Left cardiac atrium (tissue), 4 donors: ENCODE measurements around the gene CFTR. TPM values are rescaled to one million over a fixed set of nuclear protein-coding genes. Genes with fewer than 3 reads are reported as not detected.

ENCODE experiments used
- ATAC-seq, 2 donors: fragments of 200-7000 bp; cut with Tn5 transposase; one replicate each; pipeline ENCODE4 v1.9.1; 2020; ENCODE audit warnings: mild to moderate bottlenecking in 2 of 2, moderate library complexity in 2 of 2
- DNase-seq: peaks from one replicate; pipeline ENCODE4 v3.0.0-alpha.2; 2020
- intact Hi-C, 2 donors: fragments of 100-400 bp; cut with DNase I; formaldehyde crosslinking; loops; one replicate each; pipeline versions ENCODE4 v1.14.1 to v1.15.1; 2022 to 2023
- total RNA-seq, 2 donors: library from RNA; stranded (reverse); fragmentation: NEBNext Ultra II Directional; extraction: Animal tissue kit (Norgen Biotek cat#: 25700); gene quantifications; one replicate each; pipeline ENCODE4 v1.2.1, GENCODE V29; 2021
- donor health status: DM: no; HTN: yes; CAD: no.
- donor health status: DM: no; HTN: yes; CAD: no; lungs with severe emphysema.
- donor health status: DM: yes; HTN: yes; CAD: no.
- donor health status: Dilated cardiomyopathy.

Gene CFTR
- total RNA-seq, 2 donors from 2014 or later: 0.37 to 0.68 TPM

GRCh38 chr7:117672453-117672852 is 192.6 kb downstream of the CFTR start:
- intact Hi-C loops: loop anchor here in 1 of 2 donors (10.0 kb wide), 1 partner anchor 218 kb away; no protein-coding TSS in a partner anchor
- DNase-seq: no peak
- no peak for ATAC-seq

GRCh38 chr7:117673367-117673766 is 193.5 kb downstream of the CFTR start:
- intact Hi-C loops: loop anchor here in 1 of 2 donors (10.0 kb wide), 1 partner anchor 219 kb away; no protein-coding TSS in a partner anchor
- ATAC-seq: peak; percentile 27 to 30
- DNase-seq: peak; percentile 24

GRCh38 chr7:117673839-117674238 is 194.0 kb downstream of the CFTR start:
- ATAC-seq: peak in 1 of 2 donors; percentile 55
- intact Hi-C loops: loop anchor here in 1 of 2 donors (10.0 kb wide), 1 partner anchor 219 kb away; no protein-coding TSS in a partner anchor
- no peak for DNase-seq

- no peak for DNase-seq
- intact Hi-C loops: loop anchor here in 1 of 2 donors (10.0 kb wide), 1 partner anchor 220 kb away; no protein-coding TSS in a partner anchor
- no peak for ATAC-seq
These were observed 194.8 kb downstream of the CFTR start for GRCh38 chr7:117674617-117675016.

- DNase-seq (no peak), ATAC-seq (no peak)
- intact Hi-C loops: loop anchor here in 1 of 2 donors (10.0 kb wide), 1 partner anchor 221 kb away; no protein-coding TSS in a partner anchor
These were observed 195.9 kb downstream of the CFTR start for GRCh38 chr7:117675497-117676435.

GRCh38 chr7:117679120-117679519 is 199.3 kb downstream of the CFTR start:
- intact Hi-C loops: loop anchor here in 1 of 2 donors (10.0 kb wide), 1 partner anchor 224 kb away; no protein-coding TSS in a partner anchor
- DNase-seq (no peak), ATAC-seq (no peak)

GRCh38 chr7:117682681-117683385 is 203.0 kb downstream of the CFTR start:
- intact Hi-C loops: no loop called here
- ATAC-seq: peak in 1 of 2 donors; percentile 97
- no peak for DNase-seq

GRCh38 chr7:117683430-117684175 is 203.8 kb downstream of the CFTR start:
- ATAC-seq: no peak
- no peak for DNase-seq
- intact Hi-C loops: no loop called here

GRCh38 chr7:117685795-117686194 is 206.0 kb downstream of the CFTR start:
- DNase-seq (no peak), ATAC-seq (no peak)
- intact Hi-C loops: no loop called here

- DNase-seq (no peak), ATAC-seq (no peak)
- intact Hi-C loops: no loop called here
These were observed 206.6 kb downstream of the CFTR start for GRCh38 chr7:117686311-117686935.

GRCh38 chr7:117688126-117688525 is 208.3 kb downstream of the CFTR start:
- intact Hi-C loops: no loop called here
- DNase-seq: no peak
- ATAC-seq: no peak

- no peak for ATAC-seq
- no peak for DNase-seq
- intact Hi-C loops: no loop called here
These were observed 209.6 kb downstream of the CFTR start for GRCh38 chr7:117689406-117689805.

- intact Hi-C loops: no loop called here
- no peak for DNase-seq
- ATAC-seq: no peak
These were observed 210.3 kb downstream of the CFTR start for GRCh38 chr7:117690147-117690546.

GRCh38 chr7:117692338-117692737 is 212.5 kb downstream of the CFTR start:
- no peak for ATAC-seq
- intact Hi-C loops: no loop called here
- no peak for DNase-seq

GRCh38 chr7:117698018-117698417 is 218.2 kb downstream of the CFTR start:
- DNase-seq (no peak), ATAC-seq (peak in 1 of 2 donors; percentile 57)
- intact Hi-C loops: no loop called here

GRCh38 chr7:117704063-117704462 is 224.2 kb downstream of the CFTR start:
- intact Hi-C loops: no loop called here
- DNase-seq: no peak
- ATAC-seq: no peak

- intact Hi-C loops: no loop called here
- DNase-seq (no peak), ATAC-seq (no peak)
These were observed 225.8 kb downstream of the CFTR start for GRCh38 chr7:117705630-117706029.

GRCh38 chr7:117706210-117706609 is 226.4 kb downstream of the CFTR start:
- intact Hi-C loops: no loop called here
- DNase-seq: no peak
- no peak for ATAC-seq

- intact Hi-C loops: no loop called here
- no peak for ATAC-seq
These were observed 227.3 kb downstream of the CFTR start for GRCh38 chr7:117707080-117707479.

More at GRCh38 chr7:117707080-117707479, 227.3 kb downstream of the CFTR start:
- DNase-seq: no peak
